Activated CD8-positive, alpha-beta memory T cell treated with anti-CD3 and anti-CD28 coated beads, Interleukin-2, amount 10 ng/mL, durations not matched to agents 7 days and 5 days (primary cell): Measurements from ENCODE around the gene CKS1B. TPM values are rescaled to one million over a fixed set of nuclear protein-coding genes. Genes with fewer than 3 reads are reported as not detected.
A peak's percentile ranks its signal among the peaks of the same experiment; 100 is the strongest.
"Not testable (repeated sequence)": the region's sequence is repeated elsewhere in the genome, so short reads cannot be mapped to it uniquely, and the experiment has no call there.

Source experiments
- ATAC-seq: fragments of 150-1000 bp; cut with Tn5 transposase; one replicate; pipeline ENCODE4 v1.10.0; 2021; ENCODE audit warnings: moderate library complexity
- CTCF ChIA-PET: fragments of 350-600 bp; sonication (Branson Sonifier 250); formaldehyde crosslinking; loops from one replicate; lab custom pipeline; 2021; ENCODE audit warnings: antibody characterized with exemption; lab: Charles Lee
- DNase-seq: peaks from one replicate; pipeline ENCODE4 v3.0.0-alpha.2; 2020
- H3K27ac Mint-ChIP-seq: one replicate; pipeline ENCODE4 v1.8.0; 2021; ENCODE audit warnings: mild to moderate bottlenecking, mixed read lengths
- H3K27me3 Mint-ChIP-seq: one replicate; pipeline ENCODE4 v1.8.0; 2021; ENCODE audit warnings: mixed read lengths
- H3K36me3 Mint-ChIP-seq: one replicate; pipeline ENCODE4 v1.8.0; 2021; ENCODE audit warnings: mild to moderate bottlenecking, mixed read lengths
- H3K4me1 Mint-ChIP-seq: one replicate; pipeline ENCODE4 v1.8.0; 2021; ENCODE audit warnings: mixed read lengths
- H3K4me3 Mint-ChIP-seq: one replicate; pipeline ENCODE4 v1.8.0; 2021; ENCODE audit warnings: mild to moderate bottlenecking, moderate library complexity, mixed read lengths
- H3K9me3 Mint-ChIP-seq: one replicate; pipeline ENCODE4 v1.8.0; 2022; ENCODE audit warnings: low read depth, mixed read lengths
- total RNA-seq, 2 experiments: library from RNA; stranded (reverse); gene quantifications; one replicate each; pipeline ENCODE4 v1.2.3, GENCODE V29; 2021

The CKS1B gene
- total RNA-seq, 2 experiments from 2014 or later, result 149 to 155 TPM

DNA sequence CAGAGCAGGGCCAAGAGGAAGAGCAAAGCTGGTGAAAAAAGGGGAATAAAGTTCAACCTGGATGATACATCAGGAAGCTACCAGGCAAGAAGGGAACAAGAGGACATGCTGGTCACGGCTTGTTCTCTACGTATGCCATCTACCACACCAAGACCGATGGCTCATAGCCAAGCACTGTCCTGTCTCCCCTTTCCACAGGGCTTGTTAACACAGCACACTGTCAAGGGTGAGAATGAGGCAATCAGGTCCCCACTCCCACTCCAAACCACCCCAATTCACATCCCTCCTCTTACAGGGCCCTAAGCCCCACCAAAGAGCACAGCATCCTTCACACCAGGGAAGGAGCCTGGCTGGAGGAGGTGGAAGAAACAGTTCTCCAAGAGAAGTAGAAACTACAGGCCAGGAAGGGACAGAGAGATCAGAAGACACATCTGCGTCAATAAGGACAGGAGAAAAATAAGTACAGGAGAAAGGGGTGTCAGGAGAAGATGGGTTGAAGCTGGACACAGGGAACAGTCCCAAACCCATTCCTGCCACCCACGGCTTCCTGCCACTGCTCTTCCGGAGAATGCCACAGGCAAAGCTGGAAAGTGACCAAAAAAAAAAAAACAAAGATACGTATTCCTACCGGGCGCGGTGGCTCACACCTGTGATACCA is 3.0 kb upstream of the CKS1B start:
- Mint-ChIP-seq H3K9me3 (no peaks in the 10 kb centered on the region), H3K4me1 (peaks cover 43% of the 10 kb centered on the region), H3K36me3 (peaks cover 11% of the 10 kb centered on the region), H3K27me3 (no peaks in the 10 kb centered on the region), H3K27ac (peak overlapping the region; percentile 5), H3K4me3 (no peak overlapping the region)
- ATAC-seq (no peak), DNase-seq (no peak)
- CTCF ChIA-PET, result interaction anchor here (1.3 to 4.7 kb wide), 5 partner anchors 10 to 114 kb away, joined by 3 to 28 read pairs (median 13); partner anchors contain the start of genes FLAD1 and PYGO2

DNA sequence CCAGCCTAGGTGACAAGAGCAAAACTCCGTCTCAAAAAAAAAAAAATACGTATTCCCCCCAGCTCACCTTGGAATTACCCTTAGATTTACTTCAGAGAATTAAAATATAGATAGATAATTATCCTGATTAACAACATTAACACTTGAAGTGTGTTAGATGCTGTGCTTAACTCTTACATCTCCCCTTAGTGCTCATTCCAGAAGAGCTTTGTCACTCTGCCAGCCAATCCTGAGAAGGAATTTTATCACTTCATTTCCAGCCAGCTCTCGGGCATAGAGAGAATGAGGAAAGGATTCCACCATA is 2.3 kb upstream of the CKS1B start:
- ATAC-seq, result no peak
- peaks cover 42% of the 10 kb centered on the region for H3K4me1 Mint-ChIP-seq
- H3K27ac Mint-ChIP-seq, result peak overlapping the region; percentile 60
- H3K4me3 Mint-ChIP-seq, result peak overlapping the region; percentile 35
- CTCF ChIA-PET, result interaction anchor here (1.7 to 7.0 kb wide), 5 partner anchors 11 to 113 kb away, joined by 5 to 32 read pairs (median 17); partner anchors contain the start of gene PYGO2
- H3K36me3 Mint-ChIP-seq, result peaks cover 12% of the 10 kb centered on the region
- no peaks in the 10 kb centered on the region for H3K27me3 Mint-ChIP-seq
- DNase-seq, result no peak
- no peaks in the 10 kb centered on the region for H3K9me3 Mint-ChIP-seq

DNA sequence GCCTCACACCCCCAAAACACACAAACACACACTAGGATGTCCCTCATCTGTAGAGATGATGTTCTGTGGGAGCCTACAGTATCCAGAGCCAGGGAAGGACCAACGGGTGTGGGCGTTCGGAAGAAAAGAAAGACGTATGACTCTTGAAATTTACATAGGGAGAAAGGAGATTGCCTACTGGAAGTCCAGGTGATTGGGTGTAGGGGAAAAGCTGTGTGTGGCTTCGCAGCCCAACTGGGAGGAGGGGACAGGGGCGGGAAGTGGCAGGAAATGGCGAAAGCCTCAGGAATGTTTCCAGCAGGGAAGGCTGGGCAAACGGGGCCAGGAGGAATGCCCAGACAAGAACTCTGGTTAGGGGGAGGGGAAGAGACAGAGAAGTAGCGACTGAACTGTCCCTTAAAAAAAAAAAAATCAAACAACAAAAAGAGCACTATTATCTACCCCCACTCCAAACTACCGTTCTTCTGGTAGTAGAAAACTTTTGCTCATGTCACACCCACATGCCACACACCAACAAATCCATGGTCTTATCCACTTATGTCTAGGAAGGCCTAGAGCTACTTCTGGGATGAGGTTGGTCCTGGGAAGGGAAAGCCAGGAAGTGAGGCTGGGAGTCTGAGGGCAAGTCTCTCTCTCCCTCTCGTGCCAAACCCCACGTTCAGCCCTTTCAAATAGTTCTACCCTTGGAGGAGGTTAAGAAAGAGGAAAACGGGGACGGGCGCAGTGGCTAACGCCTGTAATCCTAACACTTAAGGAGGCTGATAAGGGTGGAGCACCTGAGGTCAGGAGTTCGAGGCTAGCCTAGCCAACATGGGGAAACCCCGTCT is 1.8 kb upstream of the CKS1B start:
- H3K36me3 Mint-ChIP-seq, result peaks cover 13% of the 10 kb centered on the region
- H3K4me3 Mint-ChIP-seq, result peak overlapping the region; percentile 35
- no peaks in the 10 kb centered on the region for H3K27me3 Mint-ChIP-seq
- peak overlapping the region; percentile 60 for H3K27ac Mint-ChIP-seq
- H3K4me1 Mint-ChIP-seq, result peaks cover 41% of the 10 kb centered on the region
- no peak for DNase-seq
- no peaks in the 10 kb centered on the region for H3K9me3 Mint-ChIP-seq
- no peak for ATAC-seq
- CTCF ChIA-PET, result interaction anchor here (1.3 to 7.0 kb wide), 6 partner anchors 11 to 112 kb away, joined by 13 to 32 read pairs (median 19); partner anchors contain the start of genes FLAD1 and PYGO2

DNA sequence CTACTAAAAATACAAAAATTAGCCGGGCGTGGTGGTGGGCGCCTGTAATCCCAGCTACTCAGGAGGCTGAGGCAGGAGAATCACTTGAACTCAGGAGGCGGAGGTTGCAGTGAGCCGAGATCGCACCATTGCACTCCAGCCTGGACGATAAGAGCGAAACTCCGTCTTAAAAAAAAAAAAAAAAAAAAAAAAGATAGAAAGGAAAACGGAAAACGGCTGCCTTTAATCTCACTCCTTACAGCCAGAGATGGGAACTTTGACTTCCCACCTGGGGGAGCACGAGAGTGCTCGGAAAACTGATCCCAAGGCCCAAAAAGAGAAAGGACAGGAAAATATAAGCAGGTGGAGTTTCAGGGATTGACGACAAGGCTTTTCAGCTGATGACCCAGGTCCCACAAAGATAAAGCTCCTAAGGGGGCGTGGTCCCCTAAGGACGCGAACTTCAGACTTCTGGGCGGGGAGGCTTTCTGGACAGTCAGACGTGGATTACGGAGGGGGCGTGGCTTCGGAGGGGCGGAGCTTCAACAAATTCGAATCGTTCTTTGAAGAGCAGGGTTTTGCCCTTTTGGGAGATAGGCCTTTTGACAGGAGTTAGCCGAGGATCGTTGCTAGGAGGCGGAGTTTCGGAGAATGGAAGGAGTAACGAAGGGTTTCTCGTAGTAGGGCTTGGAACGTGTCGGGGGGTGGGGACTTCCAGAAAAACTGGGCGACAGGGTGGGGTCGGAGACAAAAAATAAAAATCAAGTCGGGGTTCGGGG is 958 bp upstream of the CKS1B start:
- peak; percentile 20 for ATAC-seq
- CTCF ChIA-PET, result interaction anchor here (0.7 to 7.0 kb wide), 13 partner anchors 10 to 312 kb away, joined by 3 to 32 read pairs (median 9); partner anchors contain the start of genes ADAM15, FLAD1, LENEP and PBXIP1
- Mint-ChIP-seq H3K9me3 (no peaks in the 10 kb centered on the region), H3K36me3 (peaks cover 12% of the 10 kb centered on the region), H3K27me3 (no peaks in the 10 kb centered on the region), H3K4me3 (no peak overlapping the region), H3K27ac (peak overlapping the region; percentile 60), H3K4me1 (peaks cover 41% of the 10 kb centered on the region)
- DNase-seq, result peak; percentile 98

DNA sequence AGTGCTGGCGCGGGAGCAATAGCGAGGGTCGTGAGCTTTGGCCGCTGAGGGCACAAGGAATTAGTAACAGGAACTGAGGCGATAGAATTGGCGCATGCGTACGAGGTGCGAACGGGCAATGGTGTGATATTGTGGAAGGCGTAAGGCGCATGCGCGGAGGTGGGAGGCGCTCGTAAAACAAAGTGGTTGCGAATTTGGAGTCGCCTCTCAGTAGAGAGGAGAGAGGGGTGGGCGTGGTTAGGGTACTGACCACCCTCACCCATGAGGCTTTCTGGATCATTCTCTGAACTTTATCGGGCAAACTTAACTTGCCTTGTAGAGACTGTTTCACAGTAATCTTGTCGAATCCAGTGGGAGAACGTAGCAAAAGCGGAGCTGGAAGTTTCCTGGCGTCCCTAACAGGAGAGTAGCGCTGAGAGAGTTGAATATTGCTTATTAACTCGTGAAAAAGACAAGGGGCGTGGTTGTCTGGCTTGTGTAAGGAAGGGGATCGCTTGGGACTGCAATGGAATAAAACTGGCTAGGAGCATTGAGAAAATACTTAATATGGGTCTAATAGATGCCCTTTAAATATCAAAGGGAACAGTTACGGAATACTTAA is 427 bp downstream of the CKS1B start:
- ATAC-seq (peak; percentile 57), DNase-seq (peak; percentile 97)
- H3K4me1 Mint-ChIP-seq, result peaks cover 36% of the 10 kb centered on the region
- H3K4me3 Mint-ChIP-seq, result no peak overlapping the region
- H3K9me3 Mint-ChIP-seq, result no peaks in the 10 kb centered on the region
- H3K27me3 Mint-ChIP-seq, result no peaks in the 10 kb centered on the region
- H3K36me3 Mint-ChIP-seq, result peaks cover 21% of the 10 kb centered on the region
- CTCF ChIA-PET, result interaction anchor here (1.1 to 7.0 kb wide), 8 partner anchors 8 to 116 kb away, joined by 3 to 32 read pairs (median 12); partner anchors contain the start of genes ADAM15, FLAD1 and PBXIP1
- no peak overlapping the region for H3K27ac Mint-ChIP-seq

DNA sequence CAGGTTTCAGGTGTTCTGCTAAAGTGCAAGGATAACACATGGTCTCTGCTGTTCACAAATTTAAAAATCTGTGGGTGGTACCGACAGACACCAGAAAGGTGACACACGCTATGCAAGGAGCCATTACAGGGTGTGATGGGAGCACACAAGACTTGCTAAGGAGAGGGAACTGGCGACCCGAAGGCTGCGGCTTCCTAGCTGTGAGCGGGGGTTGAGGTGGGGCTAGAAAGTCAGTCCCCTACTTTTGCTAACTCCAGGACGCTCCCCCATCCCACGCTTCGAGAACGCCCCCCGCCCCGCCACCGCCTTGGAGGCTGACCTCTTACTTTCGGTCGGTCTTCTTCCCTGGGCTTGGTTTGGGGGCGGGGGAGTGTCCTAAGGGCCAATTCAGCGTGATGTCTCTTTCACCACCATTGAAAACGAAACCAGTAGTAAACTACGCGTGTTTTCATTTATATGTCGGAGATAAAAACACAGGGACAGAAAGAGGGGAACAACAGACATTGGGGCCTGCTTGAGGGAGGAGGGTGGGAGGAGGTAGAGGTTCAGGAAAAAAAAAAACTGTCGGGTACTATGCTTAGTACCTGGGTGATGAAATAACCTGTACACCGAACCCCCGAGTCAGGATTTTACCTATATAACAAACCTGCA is 1.1 kb downstream of the CKS1B start:
- Mint-ChIP-seq H3K9me3 (no peaks in the 10 kb centered on the region), H3K4me3 (no peak overlapping the region), H3K27ac (no peak overlapping the region), H3K4me1 (peaks cover 36% of the 10 kb centered on the region), H3K36me3 (peaks cover 24% of the 10 kb centered on the region), H3K27me3 (no peaks in the 10 kb centered on the region)
- ATAC-seq (peak; percentile 2), DNase-seq (peak; percentile 79)
- CTCF ChIA-PET, result interaction anchor here (1.4 to 7.0 kb wide), 4 partner anchors 8 to 116 kb away, joined by 5 to 32 read pairs (median 16); partner anchors contain the start of genes FLAD1 and PBXIP1

DNA sequence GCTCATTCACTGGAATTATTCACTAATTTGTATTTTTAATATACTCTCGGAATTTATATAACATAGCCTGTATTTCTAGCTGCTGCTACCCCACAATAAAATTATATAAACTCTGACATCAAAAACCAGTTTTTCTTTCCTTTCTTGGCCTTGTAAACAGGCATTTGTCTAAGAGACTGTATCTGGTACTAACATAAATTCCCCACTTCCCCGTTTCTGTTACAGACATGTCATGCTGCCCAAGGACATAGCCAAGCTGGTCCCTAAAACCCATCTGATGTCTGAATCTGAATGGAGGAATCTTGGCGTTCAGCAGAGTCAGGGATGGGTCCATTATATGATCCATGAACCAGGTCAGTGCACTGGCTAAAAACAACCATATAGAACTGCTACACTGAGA is 3.3 kb downstream of the CKS1B start:
- H3K27me3 Mint-ChIP-seq, H3K4me3 Mint-ChIP-seq, ATAC-seq, DNase-seq, H3K9me3 Mint-ChIP-seq: not testable (repeated sequence)
- H3K36me3 Mint-ChIP-seq, result peaks cover 31% of the 10 kb centered on the region
- peak overlapping the region; percentile 27 for H3K27ac Mint-ChIP-seq
- H3K4me1 Mint-ChIP-seq, result peaks cover 21% of the 10 kb centered on the region
- CTCF ChIA-PET, result interaction anchor here (0.8 to 7.0 kb wide), 3 partner anchors 17 to 73 kb away, joined by 3 to 32 read pairs (median 5); partner anchors contain the start of gene ADAM15

DNA sequence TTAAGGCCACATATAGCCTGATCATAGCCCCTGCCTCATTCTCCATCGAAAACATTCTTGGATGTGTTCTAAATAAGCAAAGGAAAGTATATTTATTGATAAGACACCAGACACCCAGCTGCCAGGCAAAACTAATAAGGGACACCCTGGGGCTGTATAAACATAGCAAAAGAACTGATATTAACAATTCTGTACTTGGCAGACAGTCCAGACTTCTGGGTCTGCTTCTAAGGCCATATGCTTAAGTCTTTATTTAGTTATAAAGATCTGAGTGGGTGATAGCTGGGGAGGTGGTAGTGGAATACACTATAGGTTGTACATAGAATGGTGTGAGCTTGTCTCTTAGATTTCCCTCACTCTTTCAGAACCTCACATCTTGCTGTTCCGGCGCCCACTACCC is 3.9 kb downstream of the CKS1B start:
- ATAC-seq (no peak), DNase-seq (no peak)
- peaks cover 31% of the 10 kb centered on the region for H3K36me3 Mint-ChIP-seq
- no peak overlapping the region for H3K4me3 Mint-ChIP-seq
- CTCF ChIA-PET, result interaction anchor here (1.7 to 7.0 kb wide), 3 partner anchors 21 to 73 kb away, joined by 5 to 32 read pairs (median 6); partner anchors contain the start of gene ADAM15
- no peak overlapping the region for H3K27ac Mint-ChIP-seq
- H3K9me3 Mint-ChIP-seq, result no peaks in the 10 kb centered on the region
- H3K4me1 Mint-ChIP-seq, result peaks cover 18% of the 10 kb centered on the region
- H3K27me3 Mint-ChIP-seq, result no peaks in the 10 kb centered on the region

DNA sequence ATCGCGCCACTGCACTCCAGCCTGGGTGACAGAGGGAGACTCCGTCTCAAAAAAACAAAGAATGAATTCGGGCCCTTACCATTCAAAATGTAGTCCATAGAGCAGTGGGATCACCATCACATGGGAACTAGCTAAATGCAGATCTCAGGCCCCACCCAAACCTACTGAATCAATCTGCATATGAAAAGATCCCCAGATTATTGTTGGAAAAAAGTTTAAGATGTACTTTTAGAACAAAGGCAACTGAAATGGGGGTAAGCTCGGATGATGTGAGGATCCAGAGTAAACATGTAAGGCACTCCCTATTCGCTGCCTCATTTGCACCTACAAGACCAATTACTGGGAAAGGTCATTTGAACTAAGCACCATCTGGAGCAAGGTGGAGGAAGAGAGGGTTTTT is 7.9 kb downstream of the CKS1B start:
- no peak overlapping the region for H3K27ac Mint-ChIP-seq
- no peaks in the 10 kb centered on the region for H3K27me3 Mint-ChIP-seq
- no peaks in the 10 kb centered on the region for H3K9me3 Mint-ChIP-seq
- H3K36me3 Mint-ChIP-seq, result peaks cover 31% of the 10 kb centered on the region
- ATAC-seq (no peak), DNase-seq (no peak)
- peaks cover 29% of the 10 kb centered on the region for H3K4me1 Mint-ChIP-seq
- CTCF ChIA-PET, result interaction anchor here (1.1 to 7.1 kb wide), 11 partner anchors 8 to 423 kb away, joined by 3 to 129 read pairs (median 7); partner anchors contain the start of genes ADAM15, CKS1B, LENEP and PMVK
- H3K4me3 Mint-ChIP-seq, result no peak overlapping the region

DNA sequence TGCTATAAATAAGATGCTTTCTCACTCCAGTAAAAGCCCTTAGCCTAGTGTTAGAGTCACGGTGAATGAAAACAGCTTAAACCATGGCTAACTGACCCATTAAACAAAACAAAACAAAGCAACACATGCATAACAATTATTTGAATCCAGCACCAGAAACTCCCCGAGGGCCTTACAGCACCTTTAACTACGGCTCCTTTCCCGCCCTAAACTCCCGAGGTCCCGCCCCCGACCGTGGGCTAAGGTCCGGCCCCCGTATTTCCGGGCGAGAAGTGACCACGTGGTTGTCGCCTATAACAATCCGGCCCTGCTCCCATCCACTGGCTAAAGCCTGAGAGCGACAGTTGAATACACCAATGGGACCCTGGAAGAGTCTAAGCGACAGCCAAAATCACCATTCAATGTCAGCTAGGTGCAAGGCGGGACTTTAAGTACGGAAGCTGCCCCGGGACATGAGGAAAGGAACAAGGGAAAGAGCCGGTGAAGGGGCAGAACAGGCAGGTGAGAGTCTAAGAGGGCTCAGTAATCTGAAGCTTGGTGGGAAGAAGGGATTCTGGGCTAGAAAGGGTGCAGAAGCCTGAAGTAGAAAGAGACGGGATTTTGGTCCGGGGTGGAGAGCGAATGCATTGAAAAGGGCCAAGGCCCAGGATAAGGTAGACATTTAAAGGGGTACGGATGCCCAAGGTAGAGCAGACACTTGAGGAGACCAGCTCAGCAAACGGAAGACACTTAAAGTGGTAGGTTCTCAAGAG is 8.6 kb downstream of the CKS1B start, which contains the start of gene FLAD1:
Gene FLAD1 (plus strand): TSS at position 448 of the 752 bp plus-strand sequence. CDS start 351 bp downstream, outside the sequence.
- peak; percentile 100 for ATAC-seq
- peak; percentile 99 for DNase-seq
- H3K4me1 Mint-ChIP-seq, result peaks cover 25% of the 10 kb centered on the region
- no peaks in the 10 kb centered on the region for H3K9me3 Mint-ChIP-seq
- CTCF ChIA-PET, result interaction anchor here (0.8 to 7.1 kb wide), 20 partner anchors 9 to 424 kb away, joined by 3 to 129 read pairs (median 4); partner anchors contain the start of genes ADAM15, CKS1B, KRTCAP2 and LENEP
- peaks cover 30% of the 10 kb centered on the region for H3K36me3 Mint-ChIP-seq
- no peak within 1 kb of the TSS for H3K4me3 Mint-ChIP-seq
- H3K27me3 Mint-ChIP-seq, result no peaks in the 10 kb centered on the region
- H3K27ac Mint-ChIP-seq, result no peak within 1 kb of the TSS

DNA sequence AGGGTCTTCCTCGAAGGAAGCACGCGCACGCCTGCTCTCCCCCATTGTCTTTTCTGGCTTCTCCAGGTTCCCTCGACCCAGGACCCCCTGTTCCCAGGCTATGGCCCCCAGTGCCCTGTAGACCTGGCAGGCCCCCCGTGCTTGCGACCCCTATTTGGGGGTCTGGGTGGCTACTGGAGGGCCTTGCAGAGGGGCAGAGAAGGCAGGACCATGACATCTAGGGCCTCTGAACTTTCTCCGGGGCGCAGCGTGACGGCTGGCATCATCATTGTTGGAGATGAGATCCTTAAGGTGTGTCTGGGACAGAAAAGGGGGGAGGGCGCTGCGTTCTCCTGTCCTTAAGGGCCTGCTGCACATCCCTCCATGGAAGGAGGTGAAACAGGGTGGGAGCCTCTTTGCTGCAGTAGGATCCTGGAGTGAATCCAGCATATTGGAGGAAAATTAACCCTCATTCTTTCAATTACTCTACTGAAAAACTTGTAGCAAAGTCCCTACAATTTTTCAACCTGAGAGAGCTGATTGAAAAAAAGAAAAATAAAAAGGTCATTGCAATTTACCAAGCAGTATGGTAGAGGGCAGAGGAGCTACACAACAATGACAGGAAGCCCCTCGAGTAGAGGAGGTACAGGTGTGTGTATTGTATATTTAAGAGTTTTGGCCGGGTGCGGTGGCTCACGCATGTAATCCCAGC is 9.4 kb downstream of the CKS1B start:
- peaks cover 25% of the 10 kb centered on the region for H3K4me1 Mint-ChIP-seq
- CTCF ChIA-PET, result interaction anchor here (1.0 to 7.1 kb wide), 23 partner anchors 9 to 424 kb away, joined by 3 to 129 read pairs (median 4); partner anchors contain the start of genes ADAM15, CKS1B, KRTCAP2 and LENEP
- peaks cover 32% of the 10 kb centered on the region for H3K36me3 Mint-ChIP-seq
- ATAC-seq, result no peak
- no peaks in the 10 kb centered on the region for H3K9me3 Mint-ChIP-seq
- no peak overlapping the region for H3K27ac Mint-ChIP-seq
- no peaks in the 10 kb centered on the region for H3K27me3 Mint-ChIP-seq
- H3K4me3 Mint-ChIP-seq, result no peak overlapping the region
- DNase-seq, result no peak
